ENCODE results near the gene MDH2. TPM values are rescaled to one million over a fixed set of nuclear protein-coding genes. Genes with fewer than 3 reads are reported as not detected.

The MDH2 gene
- total and polyA plus RNA-seq, 2 experiments from 2014 or later: 68.5 to 236 TPM

DNA sequence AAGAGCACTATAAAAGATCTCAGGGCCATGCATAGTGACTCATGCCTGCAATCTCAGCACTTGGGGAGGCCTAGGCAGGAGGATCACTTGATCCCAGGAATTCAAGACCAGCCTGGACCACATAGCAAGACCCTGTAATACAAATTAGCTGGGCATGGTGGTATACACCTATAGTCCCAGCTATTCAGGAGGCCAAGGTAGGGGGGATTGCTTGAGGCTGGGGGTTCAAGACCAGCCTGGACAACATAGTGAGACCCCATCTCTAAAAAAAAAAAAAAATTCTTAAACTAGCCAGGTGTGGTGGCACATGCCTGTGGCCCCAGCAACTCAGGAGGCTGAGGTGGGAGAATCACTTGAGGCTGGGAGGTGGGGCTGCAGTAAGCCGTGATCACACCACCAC is 15.9 kb upstream of the MDH2 start:
- Histone ChIP-seq H3K9me3 (ENCODE audit: low read depth) (no peaks in the 10 kb centered on the region), H3K4me3 (no peak overlapping the region), H3K27ac (no peak overlapping the region), H3K4me2 (no peak overlapping the region), H4K20me1 (ENCODE audit: insufficient read depth, poor library complexity, severe bottlenecking) (no peaks in the 10 kb centered on the region), H3K9me2 (replicated peaks; ENCODE audit: insufficient read depth) (no peaks in the 10 kb centered on the region), H2AFZ (no peak overlapping the region), H3K4me1 (ENCODE audit: insufficient read depth) (no peaks in the 10 kb centered on the region), H3K27me3 (no peaks in the 10 kb centered on the region), H3K36me3 (replicated peaks; ENCODE audit: insufficient read depth, low read depth) (no peaks in the 10 kb centered on the region), H3K79me2 (no peaks in the 10 kb centered on the region)
- TF ChIP-seq, protein P1, sequence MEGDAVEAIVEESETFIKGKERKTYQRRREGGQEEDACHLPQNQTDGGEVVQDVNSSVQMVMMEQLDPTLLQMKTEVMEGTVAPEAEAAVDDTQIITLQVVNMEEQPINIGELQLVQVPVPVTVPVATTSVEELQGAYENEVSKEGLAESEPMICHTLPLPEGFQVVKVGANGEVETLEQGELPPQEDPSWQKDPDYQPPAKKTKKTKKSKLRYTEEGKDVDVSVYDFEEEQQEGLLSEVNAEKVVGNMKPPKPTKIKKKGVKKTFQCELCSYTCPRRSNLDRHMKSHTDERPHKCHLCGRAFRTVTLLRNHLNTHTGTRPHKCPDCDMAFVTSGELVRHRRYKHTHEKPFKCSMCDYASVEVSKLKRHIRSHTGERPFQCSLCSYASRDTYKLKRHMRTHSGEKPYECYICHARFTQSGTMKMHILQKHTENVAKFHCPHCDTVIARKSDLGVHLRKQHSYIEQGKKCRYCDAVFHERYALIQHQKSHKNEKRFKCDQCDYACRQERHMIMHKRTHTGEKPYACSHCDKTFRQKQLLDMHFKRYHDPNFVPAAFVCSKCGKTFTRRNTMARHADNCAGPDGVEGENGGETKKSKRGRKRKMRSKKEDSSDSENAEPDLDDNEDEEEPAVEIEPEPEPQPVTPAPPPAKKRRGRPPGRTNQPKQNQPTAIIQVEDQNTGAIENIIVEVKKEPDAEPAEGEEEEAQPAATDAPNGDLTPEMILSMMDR (IDR thresholded peaks at IDR 0.05; ENCODE audit: poor library complexity): no peak
- TF ChIP-seq EZH2 (IDR thresholded peaks at IDR 0.05; ENCODE audit: borderline replicate concordance): no peak
- TF ChIP-seq EZH2phosphoT487 (IDR thresholded peaks at IDR 0.05; ENCODE audit: low read depth, severe bottlenecking, unreplicated experiment): no peak
- WGBS (ENCODE audit: low lambda C conversion rate, missing lambda C conversion rate): 88% methylated on average over 1 of the region's 1 CpG
- DNase-seq (ENCODE audit: low spot score): no peak

DNA sequence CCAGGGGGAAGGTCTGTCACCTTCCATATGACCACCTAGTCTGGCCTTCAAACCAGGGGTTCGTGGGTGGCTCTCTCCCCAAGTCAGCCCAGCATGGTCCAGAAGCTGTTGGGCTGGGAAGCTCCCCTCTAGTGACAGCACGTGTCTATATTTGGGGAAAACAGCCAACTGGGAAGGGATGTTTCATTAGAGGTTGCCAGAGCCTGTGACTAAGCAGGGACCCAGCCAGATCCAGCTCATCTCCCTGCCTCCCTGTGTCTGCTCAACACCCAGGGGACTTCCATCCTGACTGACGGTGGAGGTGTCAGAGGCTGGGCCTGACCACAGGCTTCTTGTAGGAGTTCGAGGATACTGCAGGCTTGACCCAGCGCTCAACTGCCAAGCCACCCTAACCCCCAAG is 10.6 kb upstream of the MDH2 start:
- Histone ChIP-seq H3K27me3 (no peaks in the 10 kb centered on the region), H3K27ac (no peak overlapping the region), H4K20me1 (ENCODE audit: insufficient read depth, poor library complexity, severe bottlenecking) (no peaks in the 10 kb centered on the region), H3K36me3 (replicated peaks; ENCODE audit: insufficient read depth, low read depth) (no peaks in the 10 kb centered on the region), H3K4me2 (no peak overlapping the region), H3K79me2 (no peaks in the 10 kb centered on the region), H3K4me3 (no peak overlapping the region), H3K4me1 (ENCODE audit: insufficient read depth) (no peaks in the 10 kb centered on the region), H2AFZ (no peak overlapping the region), H3K9me2 (replicated peaks; ENCODE audit: insufficient read depth) (no peaks in the 10 kb centered on the region), H3K9me3 (ENCODE audit: low read depth) (no peaks in the 10 kb centered on the region)
- no peak for DNase-seq (ENCODE audit: low spot score)
- 89% methylated on average over 5 of the region's 5 CpGs for WGBS (ENCODE audit: low lambda C conversion rate, missing lambda C conversion rate)
- no peak for TF ChIP-seq EZH2phosphoT487 (IDR thresholded peaks at IDR 0.05; ENCODE audit: low read depth, severe bottlenecking, unreplicated experiment)
- TF ChIP-seq, protein P1 (IDR thresholded peaks at IDR 0.05; ENCODE audit: poor library complexity): no peak
- no peak for TF ChIP-seq EZH2 (IDR thresholded peaks at IDR 0.05; ENCODE audit: borderline replicate concordance)

- Histone ChIP-seq H3K36me3 (replicated peaks; ENCODE audit: insufficient read depth, low read depth) (no peaks in the 10 kb centered on the region), H3K9me2 (replicated peaks; ENCODE audit: insufficient read depth) (no peaks in the 10 kb centered on the region), H3K4me3 (no peak overlapping the region), H3K4me1 (ENCODE audit: insufficient read depth) (no peaks in the 10 kb centered on the region), H2AFZ (no peak overlapping the region), H3K4me2 (no peak overlapping the region), H4K20me1 (ENCODE audit: insufficient read depth, poor library complexity, severe bottlenecking) (no peaks in the 10 kb centered on the region), H3K9me3 (ENCODE audit: low read depth) (no peaks in the 10 kb centered on the region), H3K27ac (no peak overlapping the region), H3K27me3 (no peaks in the 10 kb centered on the region), H3K79me2 (peaks cover 20% of the 10 kb centered on the region)
- no peak for DNase-seq (ENCODE audit: low spot score)
- WGBS (ENCODE audit: low lambda C conversion rate, missing lambda C conversion rate): 53% methylated on average over 6 of the region's 6 CpGs
- TF ChIP-seq, protein P1 (IDR thresholded peaks at IDR 0.05; ENCODE audit: poor library complexity): no peak
These were observed 7.8 kb upstream of the MDH2 start for GRCh38 chr7:76040126-76040525.

GRCh38 chr7:76044375-76044865 is 3.5 kb upstream of the MDH2 start:
- no peak for DNase-seq (ENCODE audit: low spot score)
- no peaks in the 10 kb centered on the region for H3K9me3 ChIP-seq (ENCODE audit: low read depth)
- no peak overlapping the region for H3K4me3 ChIP-seq
- H3K36me3 ChIP-seq (replicated peaks; ENCODE audit: insufficient read depth, low read depth): no peaks in the 10 kb centered on the region
- no peak overlapping the region for H3K27ac ChIP-seq
- H3K79me2 ChIP-seq: peaks cover 58% of the 10 kb centered on the region
- no peak overlapping the region for H2AFZ ChIP-seq
- H3K27me3 ChIP-seq: no peaks in the 10 kb centered on the region
- TF ChIP-seq, protein P1 (IDR thresholded peaks at IDR 0.05; ENCODE audit: poor library complexity): no peak
- TF ChIP-seq EZH2 (IDR thresholded peaks at IDR 0.05; ENCODE audit: borderline replicate concordance): no peak
- H4K20me1 ChIP-seq (ENCODE audit: insufficient read depth, poor library complexity, severe bottlenecking): no peaks in the 10 kb centered on the region
- H3K4me2 ChIP-seq: no peak overlapping the region
- 97% methylated on average over 7 of the region's 7 CpGs for WGBS (ENCODE audit: low lambda C conversion rate, missing lambda C conversion rate)
- H3K4me1 ChIP-seq (ENCODE audit: insufficient read depth): peaks cover 13% of the 10 kb centered on the region
- H3K9me2 ChIP-seq (replicated peaks; ENCODE audit: insufficient read depth): no peaks in the 10 kb centered on the region

All from hepatocyte (in vitro differentiated cells).